Measurements from ENCODE around the gene RAB20.

RAB20 gene

GRCh38 chr13:110557610-110558305 lies 3.8 kb downstream of the RAB20 start:
- peak in 1 of 10 donors; percentile 42 for DNase-seq
- intact Hi-C loops (cut with DNase I) = no loop called here

GRCh38 chr13:110557082-110557481 lies 4.4 kb downstream of the RAB20 start:
- intact Hi-C loops (cut with DNase I) = no loop called here
- DNase-seq = peak in 1 of 10 donors; percentile 13

GRCh38 chr13:110556224-110556606 lies 5.3 kb downstream of the RAB20 start:
- intact Hi-C loops (cut with DNase I) = no loop called here
- no peak for DNase-seq

GRCh38 chr13:110555601-110556223 lies 5.8 kb downstream of the RAB20 start:
- peak in 1 of 10 donors; percentile 58 for DNase-seq
- intact Hi-C loops (cut with DNase I) = no loop called here

- peak in 1 of 10 donors; percentile 50 for DNase-seq
- intact Hi-C loops (cut with DNase I) = no loop called here
Observed at GRCh38 chr13:110554946-110555345, 6.6 kb downstream of the RAB20 start.

- intact Hi-C loops (cut with DNase I) = no loop called here
- DNase-seq = peak in 1 of 10 donors; percentile 29
Observed at GRCh38 chr13:110554227-110554836, 7.2 kb downstream of the RAB20 start.

GRCh38 chr13:110553417-110553816 lies 8.1 kb downstream of the RAB20 start:
- intact Hi-C loops (cut with DNase I) = no loop called here
- no peak for DNase-seq

- DNase-seq = peak in 1 of 10 donors; percentile 84
- intact Hi-C loops (cut with DNase I) = no loop called here
Observed at GRCh38 chr13:110552767-110553166, 8.8 kb downstream of the RAB20 start.

- intact Hi-C loops (cut with DNase I) = no loop called here
- peak in 1 of 10 donors; percentile 56 for DNase-seq
Observed at GRCh38 chr13:110551284-110551683, 10.2 kb downstream of the RAB20 start.

- peak in 1 of 10 donors; percentile 38 for DNase-seq
- intact Hi-C loops (cut with DNase I) = no loop called here
Observed at GRCh38 chr13:110549795-110550160, 11.7 kb downstream of the RAB20 start.

- intact Hi-C loops (cut with DNase I) = no loop called here
- DNase-seq = peak in 1 of 10 donors; percentile 33
Observed at GRCh38 chr13:110548891-110549794, 12.4 kb downstream of the RAB20 start.

GRCh38 chr13:110546926-110547325 lies 14.6 kb downstream of the RAB20 start:
- peak in 1 of 10 donors; percentile 65 for DNase-seq
- intact Hi-C loops (cut with DNase I) = no loop called here

GRCh38 chr13:110546378-110546777 lies 15.1 kb downstream of the RAB20 start:
- intact Hi-C loops (cut with DNase I) = no loop called here
- peak in 1 of 10 donors; percentile 14 for DNase-seq

GRCh38 chr13:110542169-110542796 lies 19.2 kb downstream of the RAB20 start:
- intact Hi-C loops (cut with DNase I) = no loop called here
- DNase-seq = no peak

GRCh38 chr13:110541526-110541920 lies 20.0 kb downstream of the RAB20 start:
- peak in 1 of 10 donors; percentile 1 for DNase-seq
- intact Hi-C loops (cut with DNase I) = no loop called here

- peak in 1 of 10 donors; percentile 42 for DNase-seq
- intact Hi-C loops (cut with DNase I) = no loop called here
Observed at GRCh38 chr13:110540871-110541525, 20.5 kb downstream of the RAB20 start.

- no peak for DNase-seq
- intact Hi-C loops (cut with DNase I) = no loop called here
Observed at GRCh38 chr13:110539894-110540293, 21.6 kb downstream of the RAB20 start.

- peak in 2 of 10 donors; percentile 61 to 77 for DNase-seq
- intact Hi-C loops (cut with DNase I) = no loop called here
Observed at GRCh38 chr13:110538632-110539031, 22.9 kb downstream of the RAB20 start.

- peak in 4 of 10 donors; percentile 17 to 77 (median 28) for DNase-seq
- intact Hi-C loops (cut with DNase I) = no loop called here
Observed at GRCh38 chr13:110536006-110536693, 25.4 kb downstream of the RAB20 start.
